ENCODE results near the gene DUSP2. TPM values are rescaled to one million over a fixed set of nuclear protein-coding genes. Genes with fewer than 3 reads are reported as not detected.

The DUSP2 gene
- total RNA-seq, 2 donors from 2014 or later = 3.5 to 3.8 TPM

- intact Hi-C loops (cut with DNase I) = loop anchor here (5.0 to 10.0 kb wide), 2 partner anchors 38 to 85 kb away; no protein-coding TSS in a partner anchor
- DNase-seq (ENCODE audit: low spot score) = peak; percentile 78
These were observed 35.2 kb downstream of the DUSP2 start for GRCh38 chr2:96109931-96110511.

DNA sequence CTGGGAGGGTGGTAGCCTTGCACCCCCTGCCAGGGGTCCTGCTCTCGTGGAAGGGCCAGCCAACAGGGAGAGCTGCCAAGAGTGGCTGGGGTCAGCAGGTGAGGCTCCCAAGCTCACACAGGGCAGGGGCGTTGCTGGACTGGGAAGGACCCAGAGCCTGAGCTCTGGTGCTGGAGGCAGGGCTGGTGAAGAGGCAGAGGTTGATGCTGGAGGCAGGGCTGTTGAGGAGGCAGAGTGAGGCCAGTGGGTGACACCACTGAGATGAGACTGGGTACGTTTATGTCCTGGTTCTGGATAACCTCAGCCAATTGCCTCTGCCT lies 35.9 kb downstream of the DUSP2 start:
- DNase-seq (ENCODE audit: low spot score) = no peak
- intact Hi-C loops (cut with DNase I) = no loop called here

DNA sequence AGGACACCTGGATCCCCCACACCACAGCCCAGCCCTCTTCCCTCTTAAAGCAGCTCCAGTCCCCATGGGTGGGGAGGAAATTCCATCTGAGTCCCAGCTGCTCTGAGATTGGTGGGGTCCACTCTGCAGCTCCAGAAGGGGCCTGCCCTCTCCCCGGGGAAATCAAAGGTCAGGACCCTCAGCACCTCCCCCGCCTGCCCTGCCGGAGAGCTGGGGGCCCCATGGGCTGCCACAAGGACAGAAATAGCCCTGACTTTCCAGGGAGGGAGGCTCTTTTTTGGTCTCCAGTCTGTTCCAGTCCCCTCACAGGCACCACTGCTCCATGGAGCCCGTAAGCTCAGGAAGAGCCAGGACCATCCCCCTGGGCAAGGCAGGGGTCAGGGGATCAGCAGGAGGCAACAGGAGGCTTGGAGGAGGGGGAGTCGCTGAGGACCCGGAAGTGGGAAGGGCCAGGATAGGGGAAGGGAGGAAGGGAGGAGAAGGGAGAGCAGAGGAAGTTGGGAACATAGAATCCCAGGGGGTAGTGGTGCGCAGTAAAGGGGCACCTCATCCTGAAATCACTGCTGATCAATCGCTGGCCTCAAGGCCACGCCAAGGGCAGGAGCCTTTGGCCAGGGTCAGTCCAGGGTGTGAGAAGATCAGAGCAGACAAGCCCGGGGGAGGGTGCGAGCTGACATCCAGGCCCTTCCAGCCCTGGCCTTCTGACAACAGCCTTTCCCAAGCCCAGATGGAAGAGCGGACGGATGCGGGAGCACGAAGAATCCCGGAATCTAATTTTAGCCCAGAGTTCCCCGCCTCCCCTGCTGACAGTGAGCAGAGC lies 36.5 kb downstream of the DUSP2 start:
- intact Hi-C loops (cut with DNase I) = no loop called here
- DNase-seq (ENCODE audit: low spot score) = peak; percentile 83

GRCh38 chr2:96108151-96108540 lies 37.1 kb downstream of the DUSP2 start:
- DNase-seq (ENCODE audit: low spot score) = peak; percentile 62
- intact Hi-C loops (cut with DNase I) = no loop called here

GRCh38 chr2:96107708-96108065 lies 37.6 kb downstream of the DUSP2 start:
- peak; percentile 40 for DNase-seq (ENCODE audit: low spot score)
- intact Hi-C loops (cut with DNase I) = no loop called here

DNA sequence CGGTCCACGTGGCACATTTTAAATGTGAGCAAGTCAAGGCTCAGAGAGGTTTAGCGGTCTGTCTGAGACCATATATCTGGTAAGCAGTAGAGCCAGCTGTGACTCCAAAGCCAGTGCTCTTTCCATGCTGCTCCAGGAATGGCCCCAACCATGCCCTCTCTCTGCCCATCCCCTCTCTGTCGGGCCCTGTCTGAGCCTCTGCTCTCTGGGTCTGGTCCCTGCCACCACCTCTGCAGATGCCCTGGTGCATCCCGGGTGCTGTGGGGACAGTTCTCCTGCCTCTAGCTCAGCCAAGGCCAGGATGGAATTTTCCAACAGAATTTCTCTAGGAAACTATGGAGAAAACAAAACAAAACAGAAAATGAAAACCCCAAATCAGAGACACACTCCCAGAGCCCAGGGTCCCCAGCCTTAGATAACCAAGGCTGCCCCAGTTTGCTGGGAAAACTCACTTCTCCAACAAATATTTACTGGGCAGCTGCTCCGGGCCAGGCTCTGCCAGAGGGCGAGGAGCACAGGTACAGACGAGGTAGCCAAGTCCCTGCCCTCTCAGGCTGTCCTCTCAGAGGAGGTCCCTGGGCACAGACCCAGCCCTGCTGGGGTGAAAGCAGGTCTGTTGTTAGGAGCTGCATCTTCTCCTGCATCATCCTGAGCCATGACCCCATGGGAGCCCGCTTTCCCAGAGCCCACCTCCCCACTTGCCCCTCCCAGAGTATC lies 38.1 kb downstream of the DUSP2 start:
- intact Hi-C loops (cut with DNase I) = no loop called here
- DNase-seq (ENCODE audit: low spot score) = peak; percentile 75

GRCh38 chr2:96105994-96106715 lies 39.1 kb downstream of the DUSP2 start:
- no peak for DNase-seq (ENCODE audit: low spot score)
- intact Hi-C loops (cut with DNase I) = no loop called here

- intact Hi-C loops (cut with DNase I) = no loop called here
- peak; percentile 34 for DNase-seq (ENCODE audit: low spot score)
These were observed 39.9 kb downstream of the DUSP2 start for GRCh38 chr2:96105152-96105915.

DNA sequence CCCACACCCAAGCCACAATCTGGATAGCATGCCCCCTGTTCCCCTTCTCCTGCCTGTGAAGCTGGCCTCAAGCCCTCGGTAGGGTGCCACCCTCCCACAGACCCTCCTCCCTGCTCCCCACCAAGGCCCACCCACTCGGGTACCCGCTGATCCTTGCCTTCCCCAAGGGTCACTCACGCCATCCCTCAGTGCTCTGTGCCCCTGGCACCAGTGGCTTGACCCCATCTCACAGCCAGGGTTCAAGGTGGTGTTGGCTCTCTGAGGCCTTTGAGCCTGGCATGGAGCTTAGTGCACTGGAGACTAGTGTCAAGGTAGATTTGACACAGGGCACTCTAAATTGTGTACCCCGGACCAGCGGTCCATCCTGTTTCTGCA lies 40.8 kb downstream of the DUSP2 start:
- intact Hi-C loops (cut with DNase I) = no loop called here
- peak; percentile 48 for DNase-seq (ENCODE audit: low spot score)

DNA sequence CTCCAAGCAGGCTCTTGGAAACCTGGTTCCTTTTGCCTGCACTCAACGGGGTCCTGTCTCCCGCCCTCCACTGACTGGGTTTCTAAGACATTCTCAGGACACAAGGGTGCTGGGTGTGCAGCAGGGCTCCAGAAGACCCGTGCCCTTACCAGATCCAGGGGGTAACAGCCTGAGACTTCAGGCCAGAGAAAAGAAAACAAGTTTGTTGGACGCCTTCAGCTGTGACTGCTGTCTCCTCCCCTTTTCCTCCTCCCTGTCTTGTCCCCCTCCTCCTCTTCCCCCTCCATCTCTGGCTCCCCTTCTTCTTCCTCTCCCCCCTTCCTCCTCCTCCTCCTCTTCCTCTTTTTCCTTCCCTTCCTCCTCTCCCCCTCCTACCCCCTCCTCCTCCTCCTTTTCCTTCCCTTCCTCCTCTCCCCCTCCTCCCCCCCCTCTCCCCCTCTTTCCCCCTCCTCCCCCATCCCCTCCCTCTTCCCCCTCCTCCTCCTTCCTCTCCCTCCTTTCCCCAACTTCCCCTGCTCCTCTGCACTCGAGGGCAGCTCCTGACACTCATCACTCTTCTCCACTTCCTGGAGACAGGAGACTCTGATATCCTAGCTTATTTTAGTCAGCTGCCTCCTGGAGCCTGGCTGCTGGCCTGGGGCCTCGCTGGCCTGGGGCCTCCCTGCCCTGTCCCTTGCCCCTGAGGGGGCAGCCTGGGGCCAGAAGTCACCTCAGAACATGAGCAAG lies 41.3 kb downstream of the DUSP2 start:
- intact Hi-C loops (cut with DNase I) = no loop called here
- DNase-seq (ENCODE audit: low spot score) = no peak

GRCh38 chr2:96103187-96103601 lies 42.0 kb downstream of the DUSP2 start:
- DNase-seq (ENCODE audit: low spot score) = no peak

GRCh38 chr2:96102596-96103186 lies 42.5 kb downstream of the DUSP2 start:
- DNase-seq (ENCODE audit: low spot score) = peak; percentile 72
- intact Hi-C loops (cut with DNase I) = no loop called here

More at GRCh38 chr2:96103187-96103601, 42.0 kb downstream of the DUSP2 start:
- intact Hi-C loops (cut with DNase I) = no loop called here

GRCh38 chr2:96100893-96101304 lies 44.3 kb downstream of the DUSP2 start:
- intact Hi-C loops (cut with DNase I) = no loop called here
- peak; percentile 74 for DNase-seq (ENCODE audit: low spot score)

- intact Hi-C loops (cut with DNase I) = no loop called here
- peak; percentile 65 for DNase-seq (ENCODE audit: low spot score)
These were observed 45.1 kb downstream of the DUSP2 start for GRCh38 chr2:96099861-96100798.

DNA sequence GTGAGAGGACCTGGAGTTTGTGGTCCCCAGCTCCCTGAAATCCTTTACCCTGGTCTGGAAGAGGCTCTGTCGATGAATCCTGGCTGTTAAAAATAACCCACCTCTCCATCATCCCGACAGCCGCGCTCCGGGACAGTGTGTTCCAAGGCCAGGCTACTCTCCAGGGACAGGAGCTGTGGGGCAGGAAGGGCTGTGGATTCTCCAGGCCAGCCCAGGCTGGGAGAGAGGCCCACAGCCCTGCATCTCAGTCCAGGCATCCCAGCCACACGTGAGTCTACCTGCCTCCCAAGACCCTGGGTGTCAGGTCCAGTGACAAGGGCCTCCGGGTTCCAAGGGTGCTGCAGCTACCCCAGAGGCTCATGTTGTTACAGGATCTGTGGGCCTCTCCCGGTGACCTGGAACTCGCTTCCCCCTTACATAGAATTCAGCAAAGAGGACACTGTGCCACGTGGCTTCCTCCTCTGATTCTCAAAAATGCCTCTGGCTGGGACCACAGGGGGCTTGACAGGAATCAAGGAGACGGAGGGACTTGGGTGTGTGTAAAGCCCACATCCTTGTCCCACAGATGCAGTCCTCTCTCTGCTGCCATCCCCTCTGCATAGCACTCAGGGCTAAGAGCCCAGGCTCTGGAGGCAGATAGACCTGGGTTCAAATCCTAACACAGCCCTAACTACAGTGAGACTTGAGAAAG lies 46.2 kb downstream of the DUSP2 start:
- intact Hi-C loops (cut with DNase I) = no loop called here
- DNase-seq (ENCODE audit: low spot score) = peak; percentile 81

Measured in posterior vena cava (tissue), 2 donors.